Thoracic aorta (tissue), 2 donors: Measurements from ENCODE around the gene IRAK3. TPM values are rescaled to one million over a fixed set of nuclear protein-coding genes. Genes with fewer than 3 reads are reported as not detected.

Experiments
- ATAC-seq: fragments of 150-250 bp; one replicate; pipeline ENCODE4 v1.8.0; 2017; ENCODE audit warnings: low read depth; ENCODE audit not compliant: insufficient number of reproducible peaks, low FRiP score
- DNase-seq: peaks from one replicate; pipeline ENCODE4 v3.0.0-alpha.2; 2020; ENCODE audit warnings: low spot score
- H3K27ac ChIP-seq, 2 donors: fragments of 200-600 bp; sonication (generic); 1 replicate in 1 of 2; 2 replicates in 1 of 2; pipeline ENCODE4 v1.5.1; 2016; ENCODE audit warnings: mild to moderate bottlenecking in 2 of 2, moderate library complexity in 2 of 2
- H3K27me3 ChIP-seq: fragments of 200-600 bp; sonication (generic); replicated peaks from 2 replicates; pipeline ENCODE4 v1.6.0; 2016; ENCODE audit warnings: mild to moderate bottlenecking; ENCODE audit not compliant: insufficient read depth
- H3K36me3 ChIP-seq: fragments of 200-600 bp; sonication (generic); one replicate; pipeline ENCODE4 v1.5.1; 2016
- H3K4me1 ChIP-seq, 2 donors: fragments of 200-600 bp; sonication (generic); 1 replicate in 1 of 2; 2 replicates in 1 of 2; pipeline versions ENCODE4 v1.5.1 to v1.6.0; 2016; ENCODE audit warnings: low read depth in 2 of 2, mild to moderate bottlenecking in 1 of 2; ENCODE audit not compliant: control insufficient read depth in 1 of 2
- H3K4me3 ChIP-seq: fragments of 200-600 bp; sonication (generic); 2 replicates; pipeline ENCODE4 v1.5.1; 2016; ENCODE audit warnings: mild to moderate bottlenecking
- H3K9me3 ChIP-seq: fragments of 200-600 bp; sonication (generic); 2 replicates; pipeline ENCODE4 v1.5.1; 2016
- total RNA-seq, 2 donors: library from RNA; depleted of rRNA; stranded (reverse); fragments of >200 nt; gene quantifications; one replicate each; pipeline versions ENCODE4 v1.1.0 to v1.2.3, GENCODE V29; 2016
- TF ChIP-seq, protein P1 (sequence below): fragments of 200-600 bp; sonication (generic); IDR thresholded peaks from one replicate; pipeline ENCODE4 v1.5.1; 2019; ENCODE audit warnings: antibody characterized with exemption

Gene IRAK3
- total RNA-seq, 2 donors from 2014 or later, result 29.8 to 67.9 TPM

DNA sequence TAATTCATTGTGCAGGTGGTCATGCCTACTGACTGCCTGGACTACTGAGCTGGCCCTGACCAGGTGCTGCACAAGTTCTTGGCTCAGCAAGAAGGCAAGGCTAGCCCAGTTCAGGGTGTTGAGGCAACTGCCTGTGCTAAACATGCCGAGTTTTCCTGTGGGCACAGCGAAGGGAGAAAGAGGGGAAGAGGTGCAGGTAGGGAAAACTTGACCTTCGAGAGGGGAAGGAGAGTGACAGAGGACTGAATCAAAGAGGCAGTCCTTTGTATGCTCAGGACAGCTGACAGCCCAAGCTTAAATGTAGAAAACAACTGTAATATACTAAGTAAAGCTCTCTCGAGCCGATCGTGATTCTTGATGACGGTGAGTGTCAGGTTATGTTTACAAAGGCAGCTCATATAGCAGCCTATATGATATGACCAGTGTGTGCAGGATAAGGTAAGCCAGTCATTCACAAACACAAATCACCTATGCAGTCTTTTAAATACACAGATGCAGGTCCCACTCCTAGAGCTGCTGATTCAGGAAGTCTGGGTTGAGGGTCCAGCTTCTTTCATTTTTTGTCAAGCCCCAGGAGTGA is 2.6 kb downstream of the IRAK3 start:
- Histone ChIP-seq H3K4me1 (peaks cover 4 to 10% of the 10 kb centered on the region in 2 donors), H3K4me3 (peak overlapping the region; percentile 20), H3K36me3 (no peaks in the 10 kb centered on the region), H3K27me3 (no peaks in the 10 kb centered on the region), H3K9me3 (no peaks in the 10 kb centered on the region), H3K27ac (no peak overlapping the region)
- DNase-seq (no peak), ATAC-seq (no peak)
- TF ChIP-seq, protein P1, sequence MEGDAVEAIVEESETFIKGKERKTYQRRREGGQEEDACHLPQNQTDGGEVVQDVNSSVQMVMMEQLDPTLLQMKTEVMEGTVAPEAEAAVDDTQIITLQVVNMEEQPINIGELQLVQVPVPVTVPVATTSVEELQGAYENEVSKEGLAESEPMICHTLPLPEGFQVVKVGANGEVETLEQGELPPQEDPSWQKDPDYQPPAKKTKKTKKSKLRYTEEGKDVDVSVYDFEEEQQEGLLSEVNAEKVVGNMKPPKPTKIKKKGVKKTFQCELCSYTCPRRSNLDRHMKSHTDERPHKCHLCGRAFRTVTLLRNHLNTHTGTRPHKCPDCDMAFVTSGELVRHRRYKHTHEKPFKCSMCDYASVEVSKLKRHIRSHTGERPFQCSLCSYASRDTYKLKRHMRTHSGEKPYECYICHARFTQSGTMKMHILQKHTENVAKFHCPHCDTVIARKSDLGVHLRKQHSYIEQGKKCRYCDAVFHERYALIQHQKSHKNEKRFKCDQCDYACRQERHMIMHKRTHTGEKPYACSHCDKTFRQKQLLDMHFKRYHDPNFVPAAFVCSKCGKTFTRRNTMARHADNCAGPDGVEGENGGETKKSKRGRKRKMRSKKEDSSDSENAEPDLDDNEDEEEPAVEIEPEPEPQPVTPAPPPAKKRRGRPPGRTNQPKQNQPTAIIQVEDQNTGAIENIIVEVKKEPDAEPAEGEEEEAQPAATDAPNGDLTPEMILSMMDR, result no peak

DNA sequence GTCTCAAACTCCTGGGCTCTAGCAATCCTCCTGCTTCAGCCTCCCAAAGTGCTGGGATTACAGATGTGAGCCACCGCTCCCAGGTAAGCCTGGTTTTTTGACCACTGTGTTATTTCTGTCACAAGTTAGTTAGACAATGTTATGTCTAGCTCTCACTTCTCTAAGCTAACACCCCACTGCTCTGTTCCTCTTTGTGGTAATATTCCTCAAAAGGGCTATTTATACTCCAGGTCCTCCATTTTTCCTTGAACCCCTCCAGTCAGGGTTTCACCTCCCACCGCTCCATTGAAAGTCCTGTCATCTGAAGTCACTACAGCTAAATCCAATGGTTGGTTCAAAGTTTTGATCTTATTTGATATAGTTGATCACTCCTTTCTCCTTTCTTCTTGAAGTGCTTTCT is 5.1 kb downstream of the IRAK3 start:
- no peak for DNase-seq
- TF ChIP-seq, protein P1, result no peak
- Histone ChIP-seq H3K36me3 (no peaks in the 10 kb centered on the region), H3K27ac (no peak overlapping the region), H3K4me3 (no peak overlapping the region), H3K27me3 (no peaks in the 10 kb centered on the region), H3K9me3 (no peaks in the 10 kb centered on the region), H3K4me1 (peaks cover 23 to 33% of the 10 kb centered on the region in 2 donors)
- no peak for ATAC-seq

DNA sequence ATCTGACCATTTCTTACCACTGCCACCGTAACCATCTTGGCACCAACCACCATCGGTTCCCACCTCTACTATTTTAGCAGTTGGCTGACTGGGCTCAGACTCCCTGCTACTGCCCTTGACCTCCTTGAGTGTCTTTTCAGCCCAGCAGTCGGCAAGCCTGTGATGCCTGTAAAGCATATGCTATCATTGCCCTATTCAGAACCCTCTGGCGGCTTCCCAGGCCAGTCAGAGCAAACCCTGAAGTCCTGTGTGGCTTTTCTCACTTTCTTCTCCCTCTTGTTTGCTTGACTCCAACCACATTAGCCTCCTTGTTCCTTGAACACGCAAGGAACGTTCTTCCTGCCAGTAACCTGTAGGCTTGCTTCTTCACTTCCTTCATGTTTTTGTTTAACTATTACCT is 6.2 kb downstream of the IRAK3 start:
- Histone ChIP-seq H3K27ac (no peak overlapping the region), H3K27me3 (no peaks in the 10 kb centered on the region), H3K9me3 (no peaks in the 10 kb centered on the region), H3K36me3 (no peaks in the 10 kb centered on the region), H3K4me1 (peaks cover 26 to 36% of the 10 kb centered on the region in 2 donors), H3K4me3 (no peak overlapping the region)
- ATAC-seq (no peak), DNase-seq (no peak)
- TF ChIP-seq, protein P1, result no peak

DNA sequence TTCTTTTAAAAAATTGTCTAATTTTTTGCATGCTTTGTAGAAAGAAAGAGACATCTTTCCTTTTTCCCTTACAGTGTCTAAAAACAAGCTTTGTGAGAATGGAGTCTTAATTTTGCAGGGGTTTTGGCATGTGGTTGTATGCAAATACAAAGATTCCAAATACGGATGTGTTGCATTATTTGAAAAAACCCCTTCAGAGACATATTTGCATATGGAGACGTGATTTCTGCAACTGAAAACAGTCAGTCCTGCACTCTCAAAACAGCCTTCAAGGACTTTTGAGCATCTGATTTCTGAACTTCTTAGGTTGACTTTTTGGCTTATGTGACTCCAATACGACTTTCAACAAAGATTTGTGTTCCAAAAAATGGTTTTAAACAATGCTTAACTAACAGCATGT is 7.8 kb downstream of the IRAK3 start:
- Histone ChIP-seq H3K27me3 (no peaks in the 10 kb centered on the region), H3K4me1 (peaks cover 26 to 28% of the 10 kb centered on the region in 2 donors), H3K4me3 (no peak overlapping the region), H3K27ac (peak overlapping the region in 1 of 2 donors; percentile 20), H3K9me3 (no peaks in the 10 kb centered on the region), H3K36me3 (no peaks in the 10 kb centered on the region)
- DNase-seq, result no peak
- TF ChIP-seq, protein P1, result no peak
- ATAC-seq, result no peak

DNA sequence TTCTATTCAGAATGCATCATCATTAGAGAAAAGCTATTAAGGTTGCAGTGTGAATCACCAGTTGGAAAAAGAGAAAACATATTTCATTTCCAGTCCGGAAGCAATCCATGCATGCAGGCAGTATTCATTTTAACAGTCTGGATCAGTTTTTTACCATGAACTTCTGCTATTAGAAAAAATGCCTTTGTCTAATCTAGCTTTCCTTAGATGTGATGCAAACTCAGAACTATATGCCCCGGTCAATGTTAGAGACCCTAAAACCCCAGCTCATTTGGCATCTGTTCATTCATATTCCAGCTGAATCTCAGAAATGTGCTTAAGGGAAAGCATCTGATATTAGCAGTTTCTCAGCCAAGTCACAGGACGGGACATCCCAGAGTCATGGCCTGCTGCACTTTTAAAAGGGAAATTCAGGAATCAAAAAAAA is 8.5 kb downstream of the IRAK3 start:
- no peak for ATAC-seq
- peak overlapping the region; percentile 16 to 20 for H3K27ac ChIP-seq
- H3K4me1 ChIP-seq, result peaks cover 26 to 28% of the 10 kb centered on the region in 2 donors
- H3K36me3 ChIP-seq, result no peaks in the 10 kb centered on the region
- H3K27me3 ChIP-seq, result no peaks in the 10 kb centered on the region
- DNase-seq, result no peak
- H3K4me3 ChIP-seq, result no peak overlapping the region
- TF ChIP-seq, protein P1, result no peak
- H3K9me3 ChIP-seq, result no peaks in the 10 kb centered on the region
